ENCODE results near the gene SCN2A.

Gene SCN2A

DNA sequence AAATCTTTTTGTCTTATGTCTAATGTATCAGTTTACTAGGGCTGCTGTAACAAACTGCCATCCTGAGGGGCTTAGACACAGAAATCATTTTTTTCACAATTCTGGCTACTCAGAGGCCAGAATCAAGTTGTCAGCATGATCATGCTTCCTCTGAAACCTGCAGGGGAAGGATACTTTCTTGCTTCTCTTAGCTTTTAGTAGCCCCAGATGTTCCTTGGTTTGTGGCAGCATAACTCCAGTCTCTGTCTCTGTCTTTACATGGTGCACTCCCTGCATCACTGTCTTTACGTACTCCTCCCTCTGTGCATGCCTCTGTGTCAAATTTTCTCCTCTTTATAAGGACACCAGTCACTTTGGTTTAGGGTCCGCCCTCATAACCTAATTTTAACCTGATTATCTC, 33.3 kb upstream of the SCN2A start:
- no peak overlapping the region for H3K4me3 ChIP-seq (ENCODE audit: insufficient read depth, low read length, poor library complexity, severe bottlenecking)
- no peaks in the 10 kb centered on the region for H3F3A ChIP-seq (ENCODE audit: insufficient read depth)
- H3K36me3 ChIP-seq (ENCODE audit: low read length): no peaks in the 10 kb centered on the region
- H3K4me2 ChIP-seq (ENCODE audit: low read depth, low read length, poor library complexity, severe bottlenecking): no peak overlapping the region
- no peaks in the 10 kb centered on the region for H3K79me2 ChIP-seq (ENCODE audit: insufficient read depth, low read length)
- H3K9me2 ChIP-seq (replicated peaks; ENCODE audit: insufficient read depth, low read length): no peaks in the 10 kb centered on the region
- H2AFZ ChIP-seq (ENCODE audit: low read depth, low read length, severe bottlenecking): no peak overlapping the region
- TF ChIP-seq, protein P1, sequence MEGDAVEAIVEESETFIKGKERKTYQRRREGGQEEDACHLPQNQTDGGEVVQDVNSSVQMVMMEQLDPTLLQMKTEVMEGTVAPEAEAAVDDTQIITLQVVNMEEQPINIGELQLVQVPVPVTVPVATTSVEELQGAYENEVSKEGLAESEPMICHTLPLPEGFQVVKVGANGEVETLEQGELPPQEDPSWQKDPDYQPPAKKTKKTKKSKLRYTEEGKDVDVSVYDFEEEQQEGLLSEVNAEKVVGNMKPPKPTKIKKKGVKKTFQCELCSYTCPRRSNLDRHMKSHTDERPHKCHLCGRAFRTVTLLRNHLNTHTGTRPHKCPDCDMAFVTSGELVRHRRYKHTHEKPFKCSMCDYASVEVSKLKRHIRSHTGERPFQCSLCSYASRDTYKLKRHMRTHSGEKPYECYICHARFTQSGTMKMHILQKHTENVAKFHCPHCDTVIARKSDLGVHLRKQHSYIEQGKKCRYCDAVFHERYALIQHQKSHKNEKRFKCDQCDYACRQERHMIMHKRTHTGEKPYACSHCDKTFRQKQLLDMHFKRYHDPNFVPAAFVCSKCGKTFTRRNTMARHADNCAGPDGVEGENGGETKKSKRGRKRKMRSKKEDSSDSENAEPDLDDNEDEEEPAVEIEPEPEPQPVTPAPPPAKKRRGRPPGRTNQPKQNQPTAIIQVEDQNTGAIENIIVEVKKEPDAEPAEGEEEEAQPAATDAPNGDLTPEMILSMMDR (IDR thresholded peaks at IDR 0.05; ENCODE audit: insufficient read depth, low read length, poor library complexity, severe bottlenecking): no peak
- TF ChIP-seq EZH2phosphoT487 (conservative IDR thresholded peaks at IDR 0.05; ENCODE audit: low read length): no peak
- no peaks in the 10 kb centered on the region for H3K27me3 ChIP-seq (ENCODE audit: low read length)
- no peak overlapping the region for H3K9ac ChIP-seq (ENCODE audit: low read length)
- H3K27ac ChIP-seq (ENCODE audit: low read depth, low read length): no peak overlapping the region
- no peaks in the 10 kb centered on the region for H4K20me1 ChIP-seq (ENCODE audit: low read depth, low read length)
- H3K9me3 ChIP-seq (ENCODE audit: insufficient read depth, low read length): no peaks in the 10 kb centered on the region

DNA sequence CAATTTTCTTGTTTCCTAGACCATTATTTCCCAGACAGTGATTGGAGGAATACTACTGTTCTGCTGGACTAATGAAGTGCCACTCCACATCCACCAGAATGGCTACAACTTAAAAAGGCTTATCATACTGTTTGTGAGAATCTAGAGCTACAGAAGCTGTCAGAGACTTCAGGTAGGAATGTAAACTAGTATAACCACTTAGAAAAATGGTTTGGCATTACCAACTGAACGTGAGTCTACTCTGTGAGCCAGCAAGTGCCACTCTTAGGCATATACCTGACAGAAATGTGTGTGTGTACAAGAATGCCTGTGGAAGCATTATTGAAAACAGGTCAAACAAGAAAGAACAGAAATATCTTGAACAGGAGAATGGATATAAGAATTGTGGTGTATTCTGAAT, 31.1 kb upstream of the SCN2A start:
- no peaks in the 10 kb centered on the region for H3K9me2 ChIP-seq (replicated peaks; ENCODE audit: insufficient read depth, low read length)
- no peak overlapping the region for H3K4me3 ChIP-seq (ENCODE audit: insufficient read depth, low read length, poor library complexity, severe bottlenecking)
- no peaks in the 10 kb centered on the region for H4K20me1 ChIP-seq (ENCODE audit: low read depth, low read length)
- no peak overlapping the region for H3K4me2 ChIP-seq (ENCODE audit: low read depth, low read length, poor library complexity, severe bottlenecking)
- no peak overlapping the region for H3K27ac ChIP-seq (ENCODE audit: low read depth, low read length)
- H3K79me2 ChIP-seq (ENCODE audit: insufficient read depth, low read length): no peaks in the 10 kb centered on the region
- H3K9me3 ChIP-seq (ENCODE audit: insufficient read depth, low read length): no peaks in the 10 kb centered on the region
- no peak overlapping the region for H2AFZ ChIP-seq (ENCODE audit: low read depth, low read length, severe bottlenecking)
- H3K27me3 ChIP-seq (ENCODE audit: low read length): no peaks in the 10 kb centered on the region
- no peak for TF ChIP-seq EZH2phosphoT487 (conservative IDR thresholded peaks at IDR 0.05; ENCODE audit: low read length)
- TF ChIP-seq, protein P1 (IDR thresholded peaks at IDR 0.05; ENCODE audit: insufficient read depth, low read length, poor library complexity, severe bottlenecking): no peak
- no peaks in the 10 kb centered on the region for H3F3A ChIP-seq (ENCODE audit: insufficient read depth)
- no peaks in the 10 kb centered on the region for H3K36me3 ChIP-seq (ENCODE audit: low read length)
- H3K9ac ChIP-seq (ENCODE audit: low read length): no peak overlapping the region

DNA sequence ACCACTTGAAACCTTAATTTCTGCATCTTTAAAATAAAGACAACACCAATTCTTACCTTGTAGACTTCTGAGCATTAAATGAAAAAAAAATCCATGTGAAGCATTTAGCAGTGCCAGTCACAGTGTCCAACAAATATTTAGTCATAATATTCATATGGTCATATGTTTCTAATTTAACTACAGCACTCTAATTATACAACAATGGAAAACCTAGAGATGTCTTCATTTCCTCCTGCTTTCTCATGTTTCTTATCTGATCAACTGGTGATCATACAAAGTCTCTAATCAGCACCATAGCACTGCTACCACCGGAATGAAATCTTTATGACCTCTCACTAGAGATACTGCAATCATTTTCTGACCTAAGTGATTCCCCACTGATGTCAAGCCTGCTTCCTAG, 25.1 kb upstream of the SCN2A start:
- no peaks in the 10 kb centered on the region for H3K9me2 ChIP-seq (replicated peaks; ENCODE audit: insufficient read depth, low read length)
- no peaks in the 10 kb centered on the region for H4K20me1 ChIP-seq (ENCODE audit: low read depth, low read length)
- H3K4me2 ChIP-seq (ENCODE audit: low read depth, low read length, poor library complexity, severe bottlenecking): no peak overlapping the region
- H3K27ac ChIP-seq (ENCODE audit: low read depth, low read length): no peak overlapping the region
- H3K9ac ChIP-seq (ENCODE audit: low read length): no peak overlapping the region
- no peak overlapping the region for H2AFZ ChIP-seq (ENCODE audit: low read depth, low read length, severe bottlenecking)
- H3F3A ChIP-seq (ENCODE audit: insufficient read depth): no peaks in the 10 kb centered on the region
- no peaks in the 10 kb centered on the region for H3K79me2 ChIP-seq (ENCODE audit: insufficient read depth, low read length)
- no peak for TF ChIP-seq EZH2phosphoT487 (conservative IDR thresholded peaks at IDR 0.05; ENCODE audit: low read length)
- TF ChIP-seq, protein P1 (IDR thresholded peaks at IDR 0.05; ENCODE audit: insufficient read depth, low read length, poor library complexity, severe bottlenecking): no peak
- no peaks in the 10 kb centered on the region for H3K9me3 ChIP-seq (ENCODE audit: insufficient read depth, low read length)
- H3K4me3 ChIP-seq (ENCODE audit: insufficient read depth, low read length, poor library complexity, severe bottlenecking): no peak overlapping the region
- H3K36me3 ChIP-seq (ENCODE audit: low read length): no peaks in the 10 kb centered on the region
- H3K27me3 ChIP-seq (ENCODE audit: low read length): no peaks in the 10 kb centered on the region

All from SU-DHL-6 (cell line).